HepG2 (cell line): ENCODE measurements around the gene CSRNP3. TPM values are rescaled to one million over a fixed set of nuclear protein-coding genes. Genes with fewer than 3 reads are reported as not detected.

Experiments
- ATAC-seq: fragments of 200-7000 bp; cut with Tn5 transposase; 3 replicates; pipeline ENCODE4 v1.9.1; 2020; ENCODE audit warnings: mild to moderate bottlenecking, moderate library complexity
- BruUV-seq: library from RNA; stranded (reverse); fragments of 400-500 nt; replicated peaks from 2 replicates; lab custom pipeline; 2021; lab: Mats Ljungman, UMichigan
- CTCF ChIA-PET: fragments of 300-600 bp; formaldehyde crosslinking; extraction: SDS; loops from one replicate; lab custom pipeline; 2021; ENCODE audit warnings: low total read pairs, inconsistent platforms, low intra/inter-chr PET ratio; lab: Yijun Ruan, JAX
- POLR2A ChIA-PET: fragments of 350-600 bp; sonication (Branson Sonifier 250); formaldehyde crosslinking; loops from one replicate; lab custom pipeline; 2020; ENCODE audit warnings: antibody characterized with exemption, inconsistent platforms; lab: Yijun Ruan, JAX
- DNase-seq: peaks from one replicate; pipeline ENCODE4 v3.0.0-alpha.2; 2015; ENCODE audit warnings: low spot score
- FAIRE-seq: peaks from 3 replicates; lab custom pipeline; 2011; peaks lifted over from hg19 to GRCh38; lab: Jason Lieb, UNC
- H2AFZ ChIP-seq: one replicate; pipeline ENCODE4 v1.6.1; 2011; ENCODE audit warnings: low read length, inconsistent platforms
- H3K27ac ChIP-seq: fragments of 300-600 bp; 3 replicates; pipeline ENCODE4 v1.8.0; 2011; ENCODE audit warnings: mixed run types, mild to moderate bottlenecking, mixed read lengths, low read length, inconsistent platforms; ENCODE audit not compliant: insufficient read depth; ENCODE audit errors: extremely low read length
- H3K27me3 ChIP-seq, 2 experiments: fragments of 200-600 bp in 1 of 2; 2 replicates in 1 of 2; 3 replicates in 1 of 2; pipeline versions ENCODE4 v1.6.0 to v1.8.0; 2011; ENCODE audit warnings: low read length in 2 of 2, mild to moderate bottlenecking in 2 of 2, moderate library complexity in 2 of 2, inconsistent platforms in 1 of 2; ENCODE audit not compliant: insufficient read depth in 2 of 2, control insufficient read depth in 1 of 2
- H3K36me3 ChIP-seq, 2 experiments: fragments of 200-600 bp in 1 of 2; replicated peaks in 1 of 2; 2 replicates in 1 of 2; 3 replicates in 1 of 2; pipeline versions ENCODE4 v1.5.1 to v1.8.0; 2011; ENCODE audit warnings: low read length in 2 of 2, inconsistent platforms in 1 of 2; ENCODE audit not compliant: insufficient read depth in 2 of 2, control insufficient read depth in 1 of 2
- H3K4me1 ChIP-seq: 2 replicates; pipeline ENCODE4 v1.5.1; 2012; ENCODE audit warnings: low read length, inconsistent platforms; ENCODE audit not compliant: insufficient read depth
- H3K4me2 ChIP-seq: 2 replicates; pipeline ENCODE4 v1.6.0; 2011; ENCODE audit warnings: low read depth, low read length, inconsistent platforms
- H3K4me3 ChIP-seq, 3 experiments: fragments of 200-600 bp in 1 of 3; sonication (generic), shearing (Covaris generic) in 1 of 3; replicated peaks in 1 of 3; 2 replicates each; pipeline ENCODE4 v1.5.1; 2011 to 2016; ENCODE audit warnings: low read length in 3 of 3, inconsistent platforms in 2 of 3, low read depth in 2 of 3, mild to moderate bottlenecking in 2 of 3, control low read depth in 1 of 3, mixed read lengths in 1 of 3; ENCODE audit not compliant: insufficient read depth in 1 of 3
- H3K79me2 ChIP-seq: one replicate; pipeline ENCODE4 v1.6.1; 2011; ENCODE audit warnings: low read length, inconsistent platforms; ENCODE audit not compliant: insufficient read depth
- H3K9ac ChIP-seq: 2 replicates; pipeline ENCODE4 v1.6.0; 2011; ENCODE audit warnings: mild to moderate bottlenecking, low read depth, low read length, inconsistent platforms; ENCODE audit not compliant: insufficient read depth
- H3K9me3 ChIP-seq: 2 replicates; pipeline ENCODE4 v1.5.1; 2012; ENCODE audit warnings: mild to moderate bottlenecking, low read length
- H4K20me1 ChIP-seq: 2 replicates; pipeline ENCODE4 v1.6.0; 2011; ENCODE audit warnings: inconsistent platforms, mild to moderate bottlenecking, low read length, moderate library complexity; ENCODE audit not compliant: insufficient read depth
- ARHGAP35 ChIP-seq: sonication (generic); formaldehyde crosslinking; IDR thresholded peaks from 2 replicates; pipeline ENCODE4 v1.9.0; 2022; ENCODE audit warnings: mild to moderate bottlenecking, inconsistent platforms, moderate library complexity, missing genetic modification reagents, borderline replicate concordance
- KMT2B ChIP-seq: IDR thresholded peaks from 2 replicates; pipeline ENCODE4 v1.6.1; 2016; ENCODE audit warnings: missing genetic modification reagents, missing compliant biosample characterization
- MZF1 ChIP-seq: sonication (generic); formaldehyde crosslinking; IDR thresholded peaks from 2 replicates; pipeline ENCODE4 v1.8.1; 2023; ENCODE audit warnings: mild to moderate bottlenecking, missing genetic modification reagents, borderline replicate concordance
- SP5 ChIP-seq: IDR thresholded peaks from 2 replicates; pipeline ENCODE4 v1.6.1; 2016; ENCODE audit warnings: low read depth, borderline replicate concordance
- ZNF124 ChIP-seq: sonication (generic); formaldehyde crosslinking; IDR thresholded peaks from 2 replicates; pipeline ENCODE4 v1.4.0; 2020; ENCODE audit warnings: missing genetic modification reagents
- ZNF788 ChIP-seq: sonication (generic); formaldehyde crosslinking; IDR thresholded peaks from 2 replicates; pipeline ENCODE4 v1.5.0; 2020; ENCODE audit warnings: mild to moderate bottlenecking, missing genetic modification reagents, borderline replicate concordance
- WGBS: methylation state at CpG from one replicate; pipeline ENCODE4 v1.1.6; 2017; ENCODE audit warnings: low lambda C conversion rate; 5-methylcytosine and 5-hydroxymethylcytosine counted together
- in situ Hi-C: cut with HindIII; loops from 2 replicates; pipeline ENCODE4 v1.10.0; 2017; ENCODE audit warnings: low pct_unique_long_range_greater_than_20kb; ENCODE audit not compliant: extremely low pct_ligation_motif_present
- intact Hi-C: fragments of 100-400 bp; cut with micrococcal nuclease; formaldehyde crosslinking; loops from one replicate; pipeline ENCODE4 v1.10.0; 2022; ENCODE audit not compliant: unreplicated experiment
- polyA plus RNA-seq, 8 experiments: library from polyadenylated mRNA; depleted of rRNA in 3 of 8; stranded (reverse) in 7 of 8; unstranded in 1 of 8; fragments of >200 nt; fragmentation: Illumina TruSeq in 4 of 8; extraction: Trizol in 4 of 8; gene quantifications; 2 replicates each; pipeline versions ENCODE4 v1.2.1 to v1.2.3, GENCODE V29; 2011 to 2016; ENCODE audit warnings: low read depth in 4 of 8, missing spikeins in 1 of 8, mixed read lengths in 1 of 8; ENCODE audit not compliant: insufficient read depth in 1 of 8
- total RNA-seq, 5 experiments: library from RNA; depleted of rRNA; stranded (reverse); fragments of >200 nt; fragmentation: Illumina TruSeq; extraction: Trizol; gene quantifications; 2 replicates each; pipeline ENCODE4 v1.2.3, GENCODE V29; 2016; ENCODE audit warnings: low read depth in 1 of 5
- TF ChIP-seq, protein P1 (sequence below): IDR thresholded peaks from 2 replicates; pipeline ENCODE4 v1.6.1; 2018; ENCODE audit warnings: missing genetic modification reagents
- TF ChIP-seq, protein P2 (sequence below): sonication (generic); formaldehyde crosslinking; IDR thresholded peaks from 2 replicates; pipeline ENCODE4 v1.9.0; 2021; ENCODE audit warnings: missing genetic modification reagents, borderline replicate concordance
- TF ChIP-seq, protein P3 (sequence below): sonication (generic); formaldehyde crosslinking; IDR thresholded peaks from 2 replicates; pipeline ENCODE4 v1.4.0; 2020; ENCODE audit warnings: mild to moderate bottlenecking, missing genetic modification reagents
- TF ChIP-seq, protein P4 (sequence below): sonication (generic); formaldehyde crosslinking; conservative IDR thresholded peaks from 2 replicates; pipeline ENCODE4 v1.8.1; 2023; ENCODE audit warnings: missing genetic modification reagents
- TF ChIP-seq, protein P5 (sequence below): sonication (generic); formaldehyde crosslinking; IDR thresholded peaks from 2 replicates; pipeline ENCODE4 v1.5.1; 2020; ENCODE audit warnings: missing genetic modification reagents, mild to moderate bottlenecking, borderline replicate concordance
- TF ChIP-seq, protein P6 (sequence below): sonication (generic); formaldehyde crosslinking; IDR thresholded peaks from 2 replicates; pipeline ENCODE4 v1.9.0; 2021; ENCODE audit warnings: missing genetic modification reagents, mild to moderate bottlenecking, borderline replicate concordance

Gene CSRNP3
- total and polyA plus RNA-seq, 2 of the 13 experiments (the other 11 are each of a cell fraction or from before 2014, with no cell fraction given) = not detected

DNA sequence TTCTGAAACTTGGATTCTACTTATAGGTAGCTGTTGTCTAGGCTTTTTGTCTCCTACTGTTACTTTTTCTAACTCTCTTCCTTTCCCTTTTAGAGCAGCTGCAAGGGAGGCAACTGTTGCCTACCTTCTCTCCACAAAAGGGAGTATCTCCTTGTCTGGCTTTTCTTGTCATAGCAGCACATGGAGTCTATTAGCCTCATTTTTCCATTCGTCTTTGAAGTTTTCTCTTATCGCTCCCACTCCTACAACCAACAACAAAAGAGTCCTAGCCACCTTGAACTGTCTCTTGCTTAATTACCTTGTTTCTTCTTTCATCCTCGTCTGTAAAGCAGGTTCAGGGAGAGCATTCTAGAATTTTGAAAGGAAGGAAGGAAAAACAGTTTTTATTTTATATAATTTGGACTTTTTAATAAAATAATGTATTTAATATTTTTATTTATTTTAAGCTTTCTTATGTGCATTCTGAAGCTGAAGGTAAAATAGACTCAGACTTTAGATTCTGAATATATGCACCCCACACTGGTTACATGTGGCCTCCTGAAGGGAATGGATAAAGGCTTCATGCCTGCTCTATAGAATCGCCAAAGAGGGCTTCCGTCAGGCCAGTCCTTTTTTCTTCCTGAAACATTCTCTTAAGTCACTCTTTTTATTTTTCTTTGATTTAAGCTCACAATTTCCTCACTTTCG, 154.4 kb downstream of the CSRNP3 start:
- intact Hi-C loops (no loop called here), in situ Hi-C loops (no loop called here)
- WGBS = 44% methylated on average over 6 of the region's 6 CpGs
- ATAC-seq = no peak
- DNase-seq = no peak
- no peaks in the 10 kb centered on the region for H3K27me3 ChIP-seq
- FAIRE-seq = no peak
- no TSS peak for BruUV-seq
- no peak overlapping the region for H3K4me2 ChIP-seq
- no peak overlapping the region for H3K4me3 ChIP-seq
- ChIA-PET CTCF (no interaction called here), POLR2A (no interaction called here)
- no peaks in the 10 kb centered on the region for H4K20me1 ChIP-seq
- H3K4me1 ChIP-seq = no peaks in the 10 kb centered on the region
- no peaks in the 10 kb centered on the region for H3K36me3 ChIP-seq
- no peaks in the 10 kb centered on the region for H3K9me3 ChIP-seq
- no peak overlapping the region for H3K9ac ChIP-seq
- no peaks in the 10 kb centered on the region for H3K79me2 ChIP-seq
- H2AFZ ChIP-seq = no peak overlapping the region
- H3K27ac ChIP-seq = no peak overlapping the region
- TF ChIP-seq, protein P1, sequence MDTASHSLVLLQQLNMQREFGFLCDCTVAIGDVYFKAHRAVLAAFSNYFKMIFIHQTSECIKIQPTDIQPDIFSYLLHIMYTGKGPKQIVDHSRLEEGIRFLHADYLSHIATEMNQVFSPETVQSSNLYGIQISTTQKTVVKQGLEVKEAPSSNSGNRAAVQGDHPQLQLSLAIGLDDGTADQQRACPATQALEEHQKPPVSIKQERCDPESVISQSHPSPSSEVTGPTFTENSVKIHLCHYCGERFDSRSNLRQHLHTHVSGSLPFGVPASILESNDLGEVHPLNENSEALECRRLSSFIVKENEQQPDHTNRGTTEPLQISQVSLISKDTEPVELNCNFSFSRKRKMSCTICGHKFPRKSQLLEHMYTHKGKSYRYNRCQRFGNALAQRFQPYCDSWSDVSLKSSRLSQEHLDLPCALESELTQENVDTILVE = no peak
- TF ChIP-seq, protein P2, sequence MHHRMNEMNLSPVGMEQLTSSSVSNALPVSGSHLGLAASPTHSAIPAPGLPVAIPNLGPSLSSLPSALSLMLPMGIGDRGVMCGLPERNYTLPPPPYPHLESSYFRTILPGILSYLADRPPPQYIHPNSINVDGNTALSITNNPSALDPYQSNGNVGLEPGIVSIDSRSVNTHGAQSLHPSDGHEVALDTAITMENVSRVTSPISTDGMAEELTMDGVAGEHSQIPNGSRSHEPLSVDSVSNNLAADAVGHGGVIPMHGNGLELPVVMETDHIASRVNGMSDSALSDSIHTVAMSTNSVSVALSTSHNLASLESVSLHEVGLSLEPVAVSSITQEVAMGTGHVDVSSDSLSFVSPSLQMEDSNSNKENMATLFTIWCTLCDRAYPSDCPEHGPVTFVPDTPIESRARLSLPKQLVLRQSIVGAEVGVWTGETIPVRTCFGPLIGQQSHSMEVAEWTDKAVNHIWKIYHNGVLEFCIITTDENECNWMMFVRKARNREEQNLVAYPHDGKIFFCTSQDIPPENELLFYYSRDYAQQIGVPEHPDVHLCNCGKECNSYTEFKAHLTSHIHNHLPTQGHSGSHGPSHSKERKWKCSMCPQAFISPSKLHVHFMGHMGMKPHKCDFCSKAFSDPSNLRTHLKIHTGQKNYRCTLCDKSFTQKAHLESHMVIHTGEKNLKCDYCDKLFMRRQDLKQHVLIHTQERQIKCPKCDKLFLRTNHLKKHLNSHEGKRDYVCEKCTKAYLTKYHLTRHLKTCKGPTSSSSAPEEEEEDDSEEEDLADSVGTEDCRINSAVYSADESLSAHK (CRISPR knock-in tag) = no peak
- no peak for TF ChIP-seq ZNF124 (CRISPR knock-in tag)
- TF ChIP-seq ARHGAP35 (CRISPR knock-in tag) = no peak
- TF ChIP-seq, protein P3, sequence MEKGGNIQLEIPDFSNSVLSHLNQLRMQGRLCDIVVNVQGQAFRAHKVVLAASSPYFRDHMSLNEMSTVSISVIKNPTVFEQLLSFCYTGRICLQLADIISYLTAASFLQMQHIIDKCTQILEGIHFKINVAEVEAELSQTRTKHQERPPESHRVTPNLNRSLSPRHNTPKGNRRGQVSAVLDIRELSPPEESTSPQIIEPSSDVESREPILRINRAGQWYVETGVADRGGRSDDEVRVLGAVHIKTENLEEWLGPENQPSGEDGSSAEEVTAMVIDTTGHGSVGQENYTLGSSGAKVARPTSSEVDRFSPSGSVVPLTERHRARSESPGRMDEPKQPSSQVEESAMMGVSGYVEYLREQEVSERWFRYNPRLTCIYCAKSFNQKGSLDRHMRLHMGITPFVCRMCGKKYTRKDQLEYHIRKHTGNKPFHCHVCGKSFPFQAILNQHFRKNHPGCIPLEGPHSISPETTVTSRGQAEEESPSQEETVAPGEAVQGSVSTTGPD (CRISPR knock-in tag) = no peak
- TF ChIP-seq KMT2B (CRISPR knock-in tag) = no peak
- no peak for TF ChIP-seq MZF1
- TF ChIP-seq, protein P4, sequence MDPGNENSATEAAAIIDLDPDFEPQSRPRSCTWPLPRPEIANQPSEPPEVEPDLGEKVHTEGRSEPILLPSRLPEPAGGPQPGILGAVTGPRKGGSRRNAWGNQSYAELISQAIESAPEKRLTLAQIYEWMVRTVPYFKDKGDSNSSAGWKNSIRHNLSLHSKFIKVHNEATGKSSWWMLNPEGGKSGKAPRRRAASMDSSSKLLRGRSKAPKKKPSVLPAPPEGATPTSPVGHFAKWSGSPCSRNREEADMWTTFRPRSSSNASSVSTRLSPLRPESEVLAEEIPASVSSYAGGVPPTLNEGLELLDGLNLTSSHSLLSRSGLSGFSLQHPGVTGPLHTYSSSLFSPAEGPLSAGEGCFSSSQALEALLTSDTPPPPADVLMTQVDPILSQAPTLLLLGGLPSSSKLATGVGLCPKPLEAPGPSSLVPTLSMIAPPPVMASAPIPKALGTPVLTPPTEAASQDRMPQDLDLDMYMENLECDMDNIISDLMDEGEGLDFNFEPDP (CRISPR knock-in tag) = no peak
- TF ChIP-seq ZNF788 = no peak
- TF ChIP-seq SP5 (CRISPR knock-in tag) = no peak
- TF ChIP-seq, protein P5, sequence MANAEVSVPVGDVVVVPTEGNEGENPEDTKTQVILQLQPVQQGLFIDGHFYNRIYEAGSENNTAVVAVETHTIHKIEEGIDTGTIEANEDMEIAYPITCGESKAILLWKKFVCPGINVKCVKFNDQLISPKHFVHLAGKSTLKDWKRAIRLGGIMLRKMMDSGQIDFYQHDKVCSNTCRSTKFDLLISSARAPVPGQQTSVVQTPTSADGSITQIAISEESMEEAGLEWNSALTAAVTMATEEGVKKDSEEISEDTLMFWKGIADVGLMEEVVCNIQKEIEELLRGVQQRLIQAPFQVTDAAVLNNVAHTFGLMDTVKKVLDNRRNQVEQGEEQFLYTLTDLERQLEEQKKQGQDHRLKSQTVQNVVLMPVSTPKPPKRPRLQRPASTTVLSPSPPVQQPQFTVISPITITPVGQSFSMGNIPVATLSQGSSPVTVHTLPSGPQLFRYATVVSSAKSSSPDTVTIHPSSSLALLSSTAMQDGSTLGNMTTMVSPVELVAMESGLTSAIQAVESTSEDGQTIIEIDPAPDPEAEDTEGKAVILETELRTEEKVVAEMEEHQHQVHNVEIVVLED = no peak
- TF ChIP-seq, protein P6, sequence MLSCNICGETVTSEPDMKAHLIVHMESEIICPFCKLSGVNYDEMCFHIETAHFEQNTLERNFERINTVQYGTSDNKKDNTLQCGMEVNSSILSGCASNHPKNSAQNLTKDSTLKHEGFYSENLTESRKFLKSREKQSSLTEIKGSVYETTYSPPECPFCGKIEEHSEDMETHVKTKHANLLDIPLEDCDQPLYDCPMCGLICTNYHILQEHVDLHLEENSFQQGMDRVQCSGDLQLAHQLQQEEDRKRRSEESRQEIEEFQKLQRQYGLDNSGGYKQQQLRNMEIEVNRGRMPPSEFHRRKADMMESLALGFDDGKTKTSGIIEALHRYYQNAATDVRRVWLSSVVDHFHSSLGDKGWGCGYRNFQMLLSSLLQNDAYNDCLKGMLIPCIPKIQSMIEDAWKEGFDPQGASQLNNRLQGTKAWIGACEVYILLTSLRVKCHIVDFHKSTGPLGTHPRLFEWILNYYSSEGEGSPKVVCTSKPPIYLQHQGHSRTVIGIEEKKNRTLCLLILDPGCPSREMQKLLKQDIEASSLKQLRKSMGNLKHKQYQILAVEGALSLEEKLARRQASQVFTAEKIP = no peak
